Skeletal muscle cell (primary cell): ENCODE results near the gene TSPAN9.
A peak's percentile ranks its signal among the peaks of the same experiment; 100 is the strongest.

Experiments used
- DNase-seq: peaks from one replicate; pipeline ENCODE4 v3.0.0-alpha.2; 2010; ENCODE audit warnings: low read depth
- H3K4me3 ChIP-seq: 2 replicates; pipeline ENCODE4 v1.5.1; 2011; ENCODE audit warnings: low read depth, mild to moderate bottlenecking, control low read depth, low read length, moderate library complexity

Gene TSPAN9

GRCh38 chr12:3251067-3251466 is 173.9 kb downstream of the TSPAN9 start:
- no peak overlapping the region for H3K4me3 ChIP-seq
- DNase-seq, result no peak

- no peak for DNase-seq
- no peak overlapping the region for H3K4me3 ChIP-seq
These were observed 174.5 kb downstream of the TSPAN9 start for GRCh38 chr12:3251691-3252090.

- no peak overlapping the region for H3K4me3 ChIP-seq
- DNase-seq, result peak; percentile 54
These were observed 175.3 kb downstream of the TSPAN9 start for GRCh38 chr12:3252450-3252891.

- H3K4me3 ChIP-seq, result no peak overlapping the region
- DNase-seq, result no peak
These were observed 176.6 kb downstream of the TSPAN9 start for GRCh38 chr12:3253682-3254275.

GRCh38 chr12:3255057-3255456 is 177.9 kb downstream of the TSPAN9 start:
- H3K4me3 ChIP-seq, result no peak overlapping the region

GRCh38 chr12:3256103-3256631 is 179.0 kb downstream of the TSPAN9 start:
- no peak overlapping the region for H3K4me3 ChIP-seq
- no peak for DNase-seq

More at GRCh38 chr12:3255057-3255456, 177.9 kb downstream of the TSPAN9 start:
- no peak for DNase-seq

GRCh38 chr12:3257411-3257810 is 180.2 kb downstream of the TSPAN9 start:
- no peak for DNase-seq
- H3K4me3 ChIP-seq, result no peak overlapping the region

GRCh38 chr12:3259973-3260372 is 182.8 kb downstream of the TSPAN9 start:
- no peak for DNase-seq
- H3K4me3 ChIP-seq, result no peak overlapping the region

- no peak for DNase-seq
- H3K4me3 ChIP-seq, result no peak overlapping the region
These were observed 184.7 kb downstream of the TSPAN9 start for GRCh38 chr12:3261782-3262359.

- no peak for DNase-seq
- H3K4me3 ChIP-seq, result no peak overlapping the region
These were observed 185.3 kb downstream of the TSPAN9 start for GRCh38 chr12:3262470-3262869.

- no peak for DNase-seq
- no peak overlapping the region for H3K4me3 ChIP-seq
These were observed 186.1 kb downstream of the TSPAN9 start for GRCh38 chr12:3263282-3263681.

GRCh38 chr12:3263939-3264922 is 187.1 kb downstream of the TSPAN9 start:
- H3K4me3 ChIP-seq, result no peak overlapping the region
- DNase-seq, result no peak

GRCh38 chr12:3265406-3265805 is 188.2 kb downstream of the TSPAN9 start:
- H3K4me3 ChIP-seq, result no peak overlapping the region
- DNase-seq, result no peak

- H3K4me3 ChIP-seq, result no peak overlapping the region
- no peak for DNase-seq
These were observed 189.5 kb downstream of the TSPAN9 start for GRCh38 chr12:3266638-3267037.

- no peak for DNase-seq
- H3K4me3 ChIP-seq, result no peak overlapping the region
These were observed 190.5 kb downstream of the TSPAN9 start for GRCh38 chr12:3267690-3268089.

- no peak for DNase-seq
- no peak overlapping the region for H3K4me3 ChIP-seq
These were observed 192.4 kb downstream of the TSPAN9 start for GRCh38 chr12:3269594-3269993.

GRCh38 chr12:3271146-3271545 is 194.0 kb downstream of the TSPAN9 start:
- no peak overlapping the region for H3K4me3 ChIP-seq
- no peak for DNase-seq

GRCh38 chr12:3271639-3272038 is 194.5 kb downstream of the TSPAN9 start:
- no peak for DNase-seq
- no peak overlapping the region for H3K4me3 ChIP-seq

- H3K4me3 ChIP-seq, result no peak overlapping the region
- no peak for DNase-seq
These were observed 195.8 kb downstream of the TSPAN9 start for GRCh38 chr12:3272958-3273357.

GRCh38 chr12:3273409-3273853 is 196.3 kb downstream of the TSPAN9 start:
- no peak for DNase-seq
- no peak overlapping the region for H3K4me3 ChIP-seq
